Activated CD4-positive, CD25-positive, alpha-beta regulatory T cell treated with anti-CD3 and anti-CD28 coated beads, Interleukin-2, amount 50 U/mL, for 24 hours (primary cell): ENCODE results near the gene ANGPTL1.

Source experiments
- ATAC-seq, 2 donors: fragments of 150-1000 bp; cut with Tn5 transposase; one replicate each; pipeline ENCODE4 v1.10.0; 2021; ENCODE audit warnings: mild to moderate bottlenecking in 1 of 2, moderate library complexity in 1 of 2

Gene ANGPTL1, protein sequence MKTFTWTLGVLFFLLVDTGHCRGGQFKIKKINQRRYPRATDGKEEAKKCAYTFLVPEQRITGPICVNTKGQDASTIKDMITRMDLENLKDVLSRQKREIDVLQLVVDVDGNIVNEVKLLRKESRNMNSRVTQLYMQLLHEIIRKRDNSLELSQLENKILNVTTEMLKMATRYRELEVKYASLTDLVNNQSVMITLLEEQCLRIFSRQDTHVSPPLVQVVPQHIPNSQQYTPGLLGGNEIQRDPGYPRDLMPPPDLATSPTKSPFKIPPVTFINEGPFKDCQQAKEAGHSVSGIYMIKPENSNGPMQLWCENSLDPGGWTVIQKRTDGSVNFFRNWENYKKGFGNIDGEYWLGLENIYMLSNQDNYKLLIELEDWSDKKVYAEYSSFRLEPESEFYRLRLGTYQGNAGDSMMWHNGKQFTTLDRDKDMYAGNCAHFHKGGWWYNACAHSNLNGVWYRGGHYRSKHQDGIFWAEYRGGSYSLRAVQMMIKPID

DNA sequence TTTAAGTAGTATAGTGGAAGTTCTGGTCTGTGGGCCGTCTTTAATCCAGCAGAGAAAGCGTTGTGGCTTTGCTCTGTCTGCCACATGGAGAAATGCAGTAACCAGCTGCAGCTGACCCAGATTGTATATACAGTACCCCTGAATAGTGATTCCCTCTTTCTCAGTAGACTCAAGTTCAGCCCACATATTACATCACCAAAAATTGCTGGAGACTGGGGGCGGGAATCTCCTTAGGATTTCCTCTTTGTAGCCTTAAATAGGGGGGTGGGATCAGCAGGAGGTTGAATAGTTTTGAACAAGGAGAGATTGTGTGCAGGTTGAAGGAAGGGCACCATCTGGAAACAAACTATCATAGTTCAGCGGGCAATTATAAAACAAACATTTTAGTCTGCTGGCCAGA, at the start of gene ANGPTL1:
ANGPTL1 (minus strand) TSS at position 134 of the 400 bp plus-strand sequence. CDS start 5,301 bp downstream, outside the sequence.
- no peak for ATAC-seq

DNA sequence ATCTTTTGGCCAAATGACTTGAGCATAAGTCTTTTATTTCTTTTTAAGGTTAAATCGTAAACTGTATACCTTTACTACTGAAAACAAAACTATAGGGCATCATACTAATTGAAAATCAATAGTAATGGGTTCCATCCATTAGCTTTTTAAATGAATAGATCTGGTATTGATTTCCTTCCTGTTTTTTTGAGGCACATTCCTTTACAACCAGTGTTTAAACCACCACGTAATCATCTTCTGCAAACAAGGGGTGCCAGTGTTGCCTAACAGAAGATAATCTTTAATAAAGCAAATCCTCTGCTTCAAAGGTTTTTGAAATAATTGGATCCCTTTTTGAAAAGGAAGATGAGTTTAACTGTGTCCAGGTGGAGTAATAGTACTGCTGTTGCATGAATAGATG, 48.7 kb upstream of the ANGPTL1 start:
- ATAC-seq = no peak

DNA sequence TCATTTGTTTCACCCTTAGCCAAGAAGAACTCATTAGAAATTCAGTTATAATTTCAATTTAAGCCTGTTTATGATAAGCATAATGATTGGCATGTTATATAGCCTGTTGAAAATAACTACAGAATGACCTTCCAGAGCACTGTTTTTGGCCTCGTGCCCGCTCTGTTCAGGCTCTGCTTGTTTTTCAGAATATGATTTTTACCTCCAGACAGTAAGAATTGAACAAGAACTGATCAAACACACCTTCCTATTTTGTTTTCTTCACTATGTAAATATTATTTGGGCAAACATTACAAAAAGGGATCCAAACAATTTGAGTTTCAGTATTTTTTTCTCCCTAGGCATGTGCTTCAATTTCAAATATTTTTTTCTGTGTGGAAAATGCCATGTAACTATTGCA, 48.1 kb upstream of the ANGPTL1 start:
- no peak for ATAC-seq

DNA sequence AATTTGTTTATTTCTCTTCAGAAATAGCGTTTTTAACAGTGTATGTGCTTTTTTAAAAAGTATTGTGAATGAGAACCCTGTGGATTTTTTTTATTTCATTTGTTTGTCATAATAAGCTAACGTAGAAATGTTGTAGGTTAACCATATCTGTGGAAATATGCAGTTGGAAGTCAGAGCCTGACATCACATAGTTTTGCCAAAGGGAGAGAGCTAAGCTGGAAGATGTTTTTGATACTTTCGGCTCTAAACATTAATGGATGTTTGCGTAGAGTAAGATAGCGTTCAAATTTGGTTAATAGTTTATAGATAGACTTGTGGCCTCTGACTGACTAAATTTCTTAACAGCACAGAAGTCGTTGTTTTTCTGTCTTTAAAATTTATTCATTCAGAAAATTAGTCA, 47.4 kb upstream of the ANGPTL1 start:
- ATAC-seq = no peak

DNA sequence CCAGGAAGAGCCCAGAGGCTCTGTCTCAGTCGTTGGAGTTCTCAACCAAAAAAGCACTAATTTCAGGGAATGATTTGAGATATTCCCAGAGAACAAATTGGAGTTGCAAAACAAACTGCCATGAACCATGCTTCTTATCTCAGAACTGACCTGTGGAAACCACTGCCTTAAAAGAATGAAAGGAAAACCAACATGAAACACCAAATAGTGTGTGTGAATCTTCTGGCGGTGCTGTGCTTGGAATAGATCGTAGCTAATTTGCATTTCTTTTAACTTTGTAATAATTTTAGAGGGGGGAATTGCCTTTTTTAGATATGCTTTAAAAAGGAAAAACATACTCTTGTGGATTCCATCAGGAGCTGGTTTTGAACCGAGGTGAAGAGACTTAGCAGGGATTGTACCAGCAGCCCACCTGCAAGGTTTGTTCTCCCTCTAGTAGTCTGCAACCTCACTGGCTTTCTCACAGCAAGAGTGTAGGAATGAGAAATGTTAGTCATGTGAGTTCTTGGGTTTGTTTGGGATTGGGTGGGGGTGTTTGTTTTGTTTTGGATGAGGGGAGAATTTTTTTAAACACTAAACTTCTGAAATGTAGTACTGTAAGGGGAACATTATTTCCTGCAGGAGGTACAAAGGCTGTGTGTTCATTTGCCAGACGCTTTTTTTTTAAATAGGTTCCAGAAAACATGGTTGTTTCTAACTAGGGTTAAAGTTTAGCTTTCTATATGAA, 45.7 kb upstream of the ANGPTL1 start:
- no peak for ATAC-seq

DNA sequence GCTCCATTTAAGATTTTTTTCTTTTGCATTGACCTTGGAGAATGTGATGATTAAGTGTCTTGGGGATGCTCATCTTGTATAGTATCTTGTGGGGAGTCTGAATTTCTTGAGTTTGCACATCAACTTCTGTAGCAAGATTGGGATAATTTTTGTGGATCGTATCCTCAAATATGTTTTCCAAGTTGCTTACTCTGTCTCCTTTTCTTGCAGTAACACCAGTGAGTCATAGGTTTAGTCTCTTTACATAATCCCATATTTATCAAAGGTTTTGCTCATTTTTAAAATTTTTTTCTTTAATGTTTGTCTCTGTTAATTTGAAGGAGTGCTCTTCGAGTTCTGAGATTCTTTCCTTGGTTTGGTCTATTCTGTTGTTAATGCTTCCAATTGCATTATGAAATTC, 41.7 kb upstream of the ANGPTL1 start:
- no peak for ATAC-seq

DNA sequence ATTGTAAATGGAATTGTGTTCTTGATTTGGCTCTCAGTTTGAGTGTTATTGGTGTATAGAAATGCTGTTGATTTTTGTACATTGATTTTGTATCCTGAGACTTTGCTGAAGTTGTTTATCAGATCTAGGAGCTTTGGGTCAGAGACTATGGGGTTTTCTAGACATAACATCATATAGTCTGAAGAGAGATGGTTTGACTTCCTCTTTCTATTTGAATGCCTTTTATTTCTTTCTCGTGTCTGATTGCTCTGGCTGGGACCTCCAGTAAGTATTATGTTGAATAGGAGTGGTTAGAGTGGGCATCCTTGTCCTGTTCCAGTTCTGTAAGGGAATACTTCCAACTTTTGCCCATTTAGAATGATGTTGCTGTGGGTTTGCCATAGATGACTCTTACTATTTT, 39.1 kb upstream of the ANGPTL1 start:
- ATAC-seq = no peak

DNA sequence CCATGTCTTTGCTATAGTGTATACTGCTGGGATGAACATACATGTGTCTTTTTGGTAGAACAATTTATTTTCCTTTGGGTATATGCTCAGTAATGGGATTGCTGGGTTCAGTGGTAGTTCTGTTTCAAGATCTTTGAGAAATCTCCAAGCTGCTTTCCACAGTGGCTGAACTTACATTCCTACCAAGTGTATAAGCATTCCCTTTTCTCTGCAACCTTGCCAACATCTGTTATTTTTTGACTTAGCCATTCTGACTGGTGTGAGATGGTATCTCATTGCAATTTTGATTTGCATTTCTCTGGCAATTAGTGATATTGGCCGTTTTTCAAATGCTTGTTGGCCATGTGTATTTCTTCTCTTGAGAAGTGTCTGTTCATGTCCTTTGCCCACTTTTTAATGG, 37.5 kb upstream of the ANGPTL1 start:
- no peak for ATAC-seq

DNA sequence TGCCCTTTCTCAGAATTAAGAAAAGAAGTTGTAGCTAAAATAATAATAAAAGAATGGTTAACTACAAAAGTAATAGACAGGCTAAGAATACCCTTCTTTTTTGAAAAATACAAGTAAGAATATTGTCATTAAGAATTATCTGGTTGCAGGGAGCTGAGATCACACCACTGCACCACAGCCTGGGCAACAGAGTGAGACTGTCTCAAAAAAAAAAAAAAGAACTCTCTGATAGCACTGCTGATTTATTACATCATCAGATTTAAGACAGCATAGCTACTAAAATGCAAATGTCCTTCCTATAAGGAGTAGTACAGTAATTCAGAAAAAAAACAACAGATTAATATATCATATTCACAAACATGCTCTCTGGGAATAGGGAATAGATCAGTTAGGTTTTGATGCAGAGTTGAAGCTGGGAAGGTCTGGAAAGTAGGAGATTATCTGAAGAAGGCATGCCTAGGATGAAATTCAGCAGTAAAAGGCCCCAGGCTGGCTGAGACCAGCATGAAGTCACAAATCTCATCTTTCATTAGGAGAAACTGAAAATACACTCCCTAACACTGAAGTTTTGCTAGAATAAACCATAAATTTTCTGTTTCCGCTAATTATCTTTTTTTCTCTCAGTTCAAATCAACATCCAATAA, 30.7 kb upstream of the ANGPTL1 start:
- ATAC-seq = no peak

DNA sequence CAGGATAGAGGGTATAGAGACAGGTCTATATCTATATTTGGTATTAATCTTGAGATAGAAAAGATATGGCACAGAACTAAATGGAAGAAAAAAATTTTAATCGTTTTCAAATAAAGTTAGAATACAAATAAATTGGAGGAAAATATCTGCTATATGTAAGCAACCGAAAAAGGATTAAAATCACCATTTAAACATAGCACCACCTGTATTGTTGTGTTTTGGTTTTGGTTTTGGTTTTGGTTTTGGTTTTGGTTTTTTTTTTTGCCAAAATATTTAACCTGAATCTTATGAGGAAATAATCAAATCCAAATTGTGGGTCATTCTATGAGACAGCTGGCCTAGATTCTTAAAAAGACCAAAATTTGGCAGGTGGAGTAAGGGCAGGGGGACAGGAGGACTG, 28.5 kb upstream of the ANGPTL1 start:
- ATAC-seq = no peak

DNA sequence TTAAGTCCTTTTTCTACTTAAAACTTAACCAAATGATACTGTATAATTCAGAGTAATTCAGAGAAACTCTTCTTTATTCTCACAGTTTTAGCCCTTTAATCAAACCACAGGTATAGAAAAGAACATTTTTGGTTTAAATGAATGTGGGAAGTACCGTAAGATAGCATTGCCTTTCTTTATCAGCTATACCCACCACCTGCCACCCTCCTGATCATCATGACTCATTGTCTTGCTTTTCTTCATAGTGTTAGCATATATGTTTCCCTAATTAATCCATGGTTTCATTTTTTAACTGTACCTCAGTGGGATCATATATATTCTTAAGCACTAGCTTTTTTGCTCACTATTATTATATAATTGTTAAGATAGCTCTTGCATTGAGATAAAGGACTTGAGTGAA, 27.5 kb upstream of the ANGPTL1 start:
- peak in 1 of 2 donors; percentile 33 for ATAC-seq

DNA sequence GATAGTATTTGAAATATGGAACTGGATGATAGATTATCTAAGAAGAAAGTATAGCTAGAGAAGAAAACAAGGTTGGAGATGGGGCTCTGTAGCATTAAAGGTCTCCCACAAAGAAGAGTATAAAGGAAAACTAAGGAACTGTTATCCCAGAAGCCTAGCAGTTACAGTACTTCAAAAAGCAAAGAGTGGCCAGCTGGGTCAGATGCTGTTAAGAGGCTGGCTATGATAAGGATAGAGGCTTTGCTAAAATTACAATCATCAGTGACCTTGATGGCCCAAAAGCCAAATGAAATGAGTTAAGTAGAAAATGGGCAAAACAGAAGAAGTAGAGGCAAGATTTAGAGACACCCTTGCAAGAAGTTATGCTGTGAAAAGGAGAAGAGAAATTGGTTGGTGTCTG, 25.1 kb upstream of the ANGPTL1 start:
- ATAC-seq = no peak

DNA sequence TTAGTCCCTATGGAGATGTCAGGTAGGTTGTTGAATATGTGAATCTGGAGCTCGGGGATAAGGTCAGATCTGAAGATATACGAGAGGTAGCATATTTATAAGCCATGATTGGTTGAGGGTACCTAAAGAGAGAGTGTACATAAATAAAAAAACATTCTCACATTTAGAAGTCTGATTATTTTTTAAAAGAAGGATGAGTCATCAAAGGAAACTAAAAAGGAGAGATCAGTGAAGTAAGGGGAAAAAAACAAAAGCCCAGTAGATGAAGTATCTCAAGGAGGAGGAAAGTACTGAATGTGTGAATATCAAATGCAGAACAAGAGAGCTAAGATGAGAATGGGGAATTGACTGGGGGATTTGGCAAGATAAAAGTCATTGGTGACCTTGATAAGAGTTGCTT, 15.7 kb upstream of the ANGPTL1 start:
- ATAC-seq = no peak

DNA sequence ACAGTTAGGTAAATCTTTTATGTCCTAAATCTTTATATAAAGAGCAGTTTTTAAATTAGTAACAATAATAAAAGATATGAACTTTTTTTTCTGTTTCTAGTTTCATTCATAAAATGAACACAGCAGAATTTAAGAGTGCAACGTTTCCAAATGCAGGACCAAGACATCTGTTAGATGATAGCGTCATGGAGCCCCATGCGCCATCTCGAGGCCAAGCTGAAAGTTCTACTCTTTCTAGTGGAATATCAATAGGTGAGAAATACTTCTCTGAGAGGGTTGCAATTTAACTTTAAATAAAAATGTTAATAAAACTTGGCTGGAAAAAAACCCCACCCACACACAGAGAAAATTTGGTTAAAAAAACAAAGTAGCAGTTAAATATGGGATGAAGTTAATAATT, 15.0 kb upstream of the ANGPTL1 start:
- ATAC-seq = no peak

DNA sequence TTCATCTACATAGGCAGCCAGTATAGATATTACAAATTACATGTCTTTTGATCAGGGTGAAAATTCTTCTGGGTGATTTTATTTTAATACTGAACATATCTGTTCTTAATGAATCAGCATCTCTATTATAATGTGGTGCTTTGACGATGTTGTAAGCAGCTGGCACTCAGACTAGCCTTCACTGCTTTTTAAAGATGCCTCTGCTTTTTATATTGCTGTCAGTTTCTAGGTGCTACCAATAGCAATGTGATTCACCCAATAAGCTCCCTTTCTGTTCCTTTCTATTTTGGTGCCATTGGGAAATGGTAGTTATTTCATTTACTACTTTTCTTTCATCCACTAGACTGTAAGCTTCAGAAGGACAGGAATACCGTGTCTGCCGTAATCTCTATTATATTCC, 11.1 kb upstream of the ANGPTL1 start:
- no peak for ATAC-seq

DNA sequence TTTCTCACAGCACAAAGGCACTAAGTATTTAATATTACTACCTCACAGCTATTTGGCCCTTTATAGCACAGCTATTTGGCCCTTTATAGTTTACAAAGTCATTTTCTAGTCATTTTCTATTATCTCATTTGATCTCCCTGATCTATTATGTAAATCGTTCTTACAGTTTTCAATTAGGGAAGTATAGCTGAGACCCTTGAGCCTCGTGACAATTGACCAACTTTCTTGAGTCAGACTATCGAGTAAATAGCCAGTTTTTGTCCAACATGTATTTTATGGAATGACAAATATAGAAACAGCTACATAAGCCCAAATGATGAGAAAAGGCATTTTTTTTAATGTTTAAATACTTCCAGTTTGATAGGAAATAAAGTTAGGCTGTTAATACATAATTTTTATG, 7.0 kb upstream of the ANGPTL1 start:
- no peak for ATAC-seq

DNA sequence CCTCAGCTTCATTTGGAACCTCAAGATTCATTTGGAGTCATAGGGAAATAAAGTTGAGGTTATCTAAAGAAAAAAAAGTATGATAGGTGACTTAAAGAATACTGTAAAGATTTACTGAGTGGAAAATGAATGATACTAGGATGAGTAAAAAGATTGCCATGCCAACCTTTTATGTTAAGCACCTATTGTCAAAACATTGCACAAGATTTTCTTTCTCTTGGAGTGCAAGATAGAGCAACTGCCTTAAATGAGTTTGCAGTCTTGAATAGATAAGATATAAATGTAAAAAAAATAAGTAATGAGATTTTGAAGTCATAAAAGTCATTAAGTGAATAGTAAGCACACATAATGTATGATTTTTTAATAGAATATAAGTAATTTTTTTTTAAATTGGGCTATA, 5.1 kb upstream of the ANGPTL1 start:
- no peak for ATAC-seq

DNA sequence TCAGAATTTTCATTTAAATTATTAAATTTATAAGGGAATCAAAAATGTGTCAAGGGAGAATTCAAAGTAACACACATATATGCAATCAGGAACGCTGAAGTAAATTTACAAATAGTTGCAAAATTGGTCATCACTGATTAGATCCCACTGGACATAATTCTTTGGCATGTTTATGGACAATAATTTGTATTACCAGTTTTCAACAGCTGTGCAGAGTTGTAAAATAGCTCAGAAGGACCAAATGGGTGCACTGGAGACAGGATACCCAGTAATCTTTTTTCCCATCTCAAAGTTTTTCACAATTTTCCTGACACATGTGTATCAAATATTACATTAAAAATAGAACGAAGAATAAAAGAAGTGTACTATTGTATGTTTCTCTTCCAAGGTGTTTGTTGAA, 4.1 kb upstream of the ANGPTL1 start:
- ATAC-seq = no peak

DNA sequence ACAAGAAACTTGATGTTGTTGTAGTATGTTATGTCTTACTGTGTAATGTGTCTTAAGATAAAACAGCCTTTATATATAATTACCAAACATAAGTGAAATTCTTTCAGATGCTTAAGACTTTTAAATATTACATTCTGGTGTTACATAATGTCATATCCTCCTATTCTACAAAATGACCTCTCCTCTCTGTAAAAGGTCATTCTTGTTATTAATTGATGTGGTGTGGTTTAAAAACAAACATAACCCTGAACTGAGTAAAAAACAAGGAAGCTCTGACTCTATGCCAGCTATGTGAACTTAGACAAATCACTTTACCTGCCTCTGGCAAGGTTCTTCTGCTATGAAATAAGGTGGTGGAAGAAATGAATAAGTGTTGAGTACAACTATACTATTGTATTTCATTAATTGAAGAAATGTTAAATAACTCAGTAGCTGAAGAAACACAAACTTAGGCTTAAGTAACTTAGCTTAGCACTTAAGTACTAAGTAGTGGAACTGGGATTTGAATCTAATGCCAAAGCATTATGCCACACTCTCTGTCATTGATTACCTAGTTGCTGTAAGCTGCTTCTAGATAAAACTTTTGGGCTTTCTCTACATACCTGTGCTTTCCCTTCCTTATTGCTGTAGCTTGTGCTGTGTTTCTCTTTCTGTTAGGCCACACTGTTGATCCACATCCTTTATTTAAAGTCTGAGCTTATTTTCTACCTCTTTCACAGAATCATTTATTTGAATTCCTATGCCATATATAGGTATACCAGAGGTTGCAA, 859 bp upstream of the ANGPTL1 start:
- ATAC-seq = peak in 1 of 2 donors; percentile 30

DNA sequence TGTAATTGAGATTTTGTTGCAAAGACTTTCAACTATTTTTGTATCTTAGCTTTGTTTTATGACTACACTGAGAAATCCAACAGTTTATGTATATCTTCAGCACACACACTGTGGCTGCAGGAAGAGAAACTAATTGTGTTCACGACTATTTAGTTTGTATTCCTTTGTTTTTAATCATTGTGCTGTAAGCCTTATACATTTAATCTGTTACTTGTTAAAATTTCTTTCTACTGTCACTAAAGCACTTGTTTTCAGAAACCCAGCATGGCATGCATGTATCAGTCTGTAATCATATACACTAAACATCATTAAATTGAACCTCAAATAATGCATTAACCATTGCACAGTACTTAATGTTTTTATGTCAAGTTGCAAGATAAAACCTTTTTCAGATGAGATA, 656 bp downstream of the ANGPTL1 start:
- ATAC-seq = no peak

DNA sequence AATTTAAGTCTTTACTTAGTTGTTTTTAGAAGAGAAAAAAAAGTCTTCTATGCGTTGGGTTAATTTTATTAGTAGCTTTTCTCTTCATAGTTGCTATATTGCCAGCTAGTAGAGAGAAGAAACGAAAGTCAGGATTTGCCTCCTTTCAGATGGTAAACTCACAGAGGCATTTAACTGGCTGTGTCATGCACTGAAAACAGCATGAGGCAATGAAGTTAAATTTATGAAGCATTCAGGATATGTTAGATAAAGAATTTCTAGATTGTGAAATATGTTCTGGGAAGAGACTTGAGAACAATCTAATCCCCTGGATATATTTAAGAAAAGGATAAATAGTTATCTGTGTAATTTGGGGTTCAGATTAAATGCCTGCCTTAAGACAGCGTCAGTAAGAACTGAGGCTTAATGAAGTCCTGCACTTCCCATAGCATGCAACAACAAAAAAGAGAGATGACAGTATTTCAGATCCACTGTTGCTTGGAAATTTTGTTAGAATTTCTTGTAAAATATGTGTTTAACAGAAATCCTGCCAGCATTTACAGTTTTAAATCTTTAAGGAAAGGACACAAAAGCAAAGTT, 1.7 kb downstream of the ANGPTL1 start:
- no peak for ATAC-seq

DNA sequence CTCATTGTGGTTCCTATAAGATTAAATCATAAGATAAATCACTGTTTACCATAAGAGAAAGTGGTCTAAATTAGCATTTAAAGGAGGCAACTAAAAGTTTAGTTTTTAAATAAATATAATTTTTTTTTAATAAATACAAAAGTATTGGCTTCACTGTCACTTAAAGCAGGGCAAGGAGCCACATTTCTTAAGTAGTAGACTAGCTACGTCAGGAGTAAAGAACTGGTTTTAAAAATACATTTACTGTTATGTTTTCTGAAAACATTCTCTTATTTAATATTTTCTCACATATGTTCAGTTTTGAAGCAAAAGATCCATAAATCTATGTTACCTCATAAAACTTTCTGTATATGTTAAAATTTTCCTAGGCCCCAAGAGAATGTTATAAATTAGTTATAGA, 2.2 kb downstream of the ANGPTL1 start:
- ATAC-seq = no peak

DNA sequence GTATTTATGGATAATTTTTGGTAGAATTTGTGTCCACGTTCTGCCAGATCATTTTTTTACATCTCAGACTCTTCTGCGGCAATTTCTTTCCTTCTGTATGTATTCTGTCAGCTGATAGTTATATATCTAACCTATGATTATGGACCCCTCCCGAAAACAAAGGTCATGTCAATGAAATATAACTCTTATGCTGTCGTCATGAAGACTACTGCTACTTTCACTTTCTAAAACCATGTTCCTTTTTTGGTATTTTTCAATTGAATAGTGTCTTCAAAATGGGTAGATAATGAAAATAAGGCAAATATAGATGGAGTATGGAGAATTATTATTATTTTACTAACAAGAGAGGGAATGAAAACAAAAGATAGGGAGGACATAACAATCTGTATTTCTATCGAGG, 3.2 kb downstream of the ANGPTL1 start:
- no peak for ATAC-seq
